Hepatocyte (in vitro differentiated cells): ENCODE results near the gene EXOC7.

Experiments used
- CTCF ChIP-seq: fragments of 200-600 bp; sonication (generic); IDR thresholded peaks from 2 replicates; pipeline ENCODE4 v1.5.1; 2016; ENCODE audit warnings: antibody characterized with exemption, mild to moderate bottlenecking; ENCODE audit not compliant: poor library complexity
- EZH2 ChIP-seq: fragments of 200-600 bp; sonication (generic); IDR thresholded peaks from 2 replicates; pipeline ENCODE4 v1.6.1; 2016; ENCODE audit warnings: antibody characterized with exemption, mild to moderate bottlenecking, borderline replicate concordance

- TF ChIP-seq CTCF (no peak), EZH2 (no peak)
Measured at GRCh38 chr17:76123191-76123499, 19.6 kb upstream of the EXOC7 start.
